ENCODE measurements around the gene KIF26A.

GRCh38 chr14:104151566-104152245 lies 13.3 kb downstream of the KIF26A start:
- TF ChIP-seq CTCF (IDR thresholded peaks at IDR 0.05) (no peak), POLR2A (IDR thresholded peaks at IDR 0.05) (no peak)
